NT2/D1 (cell line): Measurements from ENCODE around the gene MYL6.

Source experiments
- DNase-seq: peaks from one replicate; pipeline ENCODE4 v3.0.0-alpha.2; 2011; ENCODE audit warnings: low read depth, low spot score
- H3K27me3 ChIP-seq: 2 replicates; pipeline ENCODE4 v1.6.0; 2011; ENCODE audit warnings: mild to moderate bottlenecking; ENCODE audit not compliant: insufficient read length, insufficient read depth
- H3K36me3 ChIP-seq: 2 replicates; pipeline ENCODE4 v1.6.1; 2011; ENCODE audit warnings: mild to moderate bottlenecking, low read length, mixed read lengths; ENCODE audit not compliant: insufficient read depth, insufficient read length
- H3K4me1 ChIP-seq: 2 replicates; pipeline ENCODE4 v1.5.1; 2011; ENCODE audit not compliant: insufficient read depth, insufficient read length
- H3K4me3 ChIP-seq: 2 replicates; pipeline ENCODE4 v1.5.1; 2011; ENCODE audit warnings: low read depth; ENCODE audit not compliant: insufficient read length
- H3K9ac ChIP-seq: 2 replicates; pipeline ENCODE4 v1.6.0; 2011; ENCODE audit warnings: low read depth; ENCODE audit not compliant: insufficient read length
- H3K9me3 ChIP-seq: 2 replicates; pipeline ENCODE4 v1.5.1; 2011; ENCODE audit warnings: mild to moderate bottlenecking, low read length; ENCODE audit not compliant: insufficient read depth
- SUZ12 ChIP-seq: IDR thresholded peaks from 2 replicates; pipeline ENCODE4 v1.6.1; 2011; ENCODE audit not compliant: insufficient read length, insufficient read depth; ENCODE audit errors: extremely low read depth
- YY1 ChIP-seq: IDR thresholded peaks from 2 replicates; pipeline ENCODE4 v1.6.1; 2011; ENCODE audit not compliant: insufficient read length, insufficient read depth
- ZNF274 ChIP-seq: IDR thresholded peaks from 2 replicates; pipeline ENCODE4 v1.6.1; 2011; ENCODE audit warnings: mild to moderate bottlenecking, low read depth, low read length

MYL6 gene

GRCh38 chr12:56146492-56147460, 11.4 kb upstream of the MYL6 start:
- no peaks in the 10 kb centered on the region for H3K4me1 ChIP-seq
- DNase-seq = no peak
- H3K36me3 ChIP-seq = peaks cover 36% of the 10 kb centered on the region

GRCh38 chr12:56150563-56150962, 7.6 kb upstream of the MYL6 start:
- H3K4me3 ChIP-seq = no peak overlapping the region
- no peak for DNase-seq
- H3K4me1 ChIP-seq = peaks cover 5% of the 10 kb centered on the region
- no peak overlapping the region for H3K9ac ChIP-seq
- peaks cover 17% of the 10 kb centered on the region for H3K36me3 ChIP-seq
- no peaks in the 10 kb centered on the region for H3K27me3 ChIP-seq
- TF ChIP-seq SUZ12 (no peak), ZNF274 (no peak), YY1 (no peak)
- H3K9me3 ChIP-seq = no peaks in the 10 kb centered on the region

More at GRCh38 chr12:56146492-56147460, 11.4 kb upstream of the MYL6 start:
- Histone ChIP-seq H3K4me3 (no peak overlapping the region), H3K27me3 (no peaks in the 10 kb centered on the region), H3K9ac (no peak overlapping the region), H3K9me3 (no peaks in the 10 kb centered on the region)
- no peak for TF ChIP-seq SUZ12
- TF ChIP-seq YY1 = no peak
- TF ChIP-seq ZNF274 = no peak

- H3K27me3 ChIP-seq = no peaks in the 10 kb centered on the region
- peaks cover 5% of the 10 kb centered on the region for H3K4me1 ChIP-seq
- no peaks in the 10 kb centered on the region for H3K9me3 ChIP-seq
- TF ChIP-seq YY1 (no peak), ZNF274 (no peak), SUZ12 (no peak)
- peaks cover 22% of the 10 kb centered on the region for H3K36me3 ChIP-seq
- peak; percentile 58 for DNase-seq
- peak overlapping the region; percentile 56 for H3K4me3 ChIP-seq
- peak overlapping the region; percentile 85 for H3K9ac ChIP-seq
Measured at GRCh38 chr12:56151672-56152131, 6.5 kb upstream of the MYL6 start.

- Histone ChIP-seq H3K4me1 (peaks cover 5% of the 10 kb centered on the region), H3K9ac (peak within 1 kb of the TSS; percentile 85), H3K4me3 (peak within 1 kb of the TSS; percentile 56), H3K36me3 (peaks cover 22% of the 10 kb centered on the region), H3K9me3 (no peaks in the 10 kb centered on the region), H3K27me3 (no peaks in the 10 kb centered on the region)
- TF ChIP-seq ZNF274 = no peak
- peak; percentile 44 for TF ChIP-seq YY1
- DNase-seq = peak; percentile 89
Measured at GRCh38 chr12:56152132-56152755, 5.9 kb upstream of the MYL6 start, which contains the start of gene MYL6B. TSS of gene MYL6B (plus strand) at chr12:56152587. CDS start at chr12:56153919, 1,332 bp downstream.

GRCh38 chr12:56152756-56153677, 5.1 kb upstream of the MYL6 start:
- no peaks in the 10 kb centered on the region for H3K9me3 ChIP-seq
- TF ChIP-seq ZNF274 = no peak
- no peak for TF ChIP-seq YY1
- peak overlapping the region; percentile 56 for H3K4me3 ChIP-seq
- H3K36me3 ChIP-seq = peaks cover 22% of the 10 kb centered on the region
- peaks cover 5% of the 10 kb centered on the region for H3K4me1 ChIP-seq
- no peak for DNase-seq
- peak overlapping the region; percentile 85 for H3K9ac ChIP-seq
- no peaks in the 10 kb centered on the region for H3K27me3 ChIP-seq

GRCh38 chr12:56153678-56154065, 4.5 kb upstream of the MYL6 start:
- H3K36me3 ChIP-seq = peaks cover 25% of the 10 kb centered on the region
- no peak overlapping the region for H3K4me3 ChIP-seq
- H3K4me1 ChIP-seq = peaks cover 5% of the 10 kb centered on the region
- TF ChIP-seq YY1 = no peak
- no peak for TF ChIP-seq ZNF274
- TF ChIP-seq SUZ12 = no peak
- H3K9me3 ChIP-seq = no peaks in the 10 kb centered on the region
- H3K27me3 ChIP-seq = no peaks in the 10 kb centered on the region
- H3K9ac ChIP-seq = peak overlapping the region; percentile 85
- no peak for DNase-seq
